IPS-20b (cell line): ENCODE results near the gene ABHD12.

Source experiments
- H3K27ac ChIP-seq: one replicate; pipeline ENCODE4 v1.5.1; 2013; ENCODE audit warnings: low read length
- H3K27me3 ChIP-seq: 2 replicates; pipeline ENCODE4 v1.6.1; 2013; ENCODE audit warnings: mild to moderate bottlenecking, low read length, inconsistent platforms; ENCODE audit not compliant: insufficient read depth
- H3K36me3 ChIP-seq: 2 replicates; pipeline ENCODE4 v1.6.1; 2013; ENCODE audit warnings: low read depth, mild to moderate bottlenecking, inconsistent platforms, low read length, moderate library complexity; ENCODE audit not compliant: insufficient read depth
- H3K4me1 ChIP-seq: 2 replicates; pipeline ENCODE4 v1.6.1; 2013; ENCODE audit warnings: mild to moderate bottlenecking, control low read depth, inconsistent platforms, low read length, moderate library complexity; ENCODE audit not compliant: insufficient read depth
- H3K4me3 ChIP-seq: 2 replicates; pipeline ENCODE4 v1.5.1; 2013; ENCODE audit warnings: mild to moderate bottlenecking, low read length, inconsistent platforms
- H3K9ac ChIP-seq: 2 replicates; pipeline ENCODE4 v1.6.1; 2013; ENCODE audit warnings: low read depth, mild to moderate bottlenecking, inconsistent platforms, low read length, moderate library complexity
- H3K9me3 ChIP-seq: 2 replicates; pipeline ENCODE4 v1.6.1; 2013; ENCODE audit warnings: mild to moderate bottlenecking, low read depth, low read length, inconsistent platforms; ENCODE audit not compliant: insufficient read depth

ABHD12 gene

DNA sequence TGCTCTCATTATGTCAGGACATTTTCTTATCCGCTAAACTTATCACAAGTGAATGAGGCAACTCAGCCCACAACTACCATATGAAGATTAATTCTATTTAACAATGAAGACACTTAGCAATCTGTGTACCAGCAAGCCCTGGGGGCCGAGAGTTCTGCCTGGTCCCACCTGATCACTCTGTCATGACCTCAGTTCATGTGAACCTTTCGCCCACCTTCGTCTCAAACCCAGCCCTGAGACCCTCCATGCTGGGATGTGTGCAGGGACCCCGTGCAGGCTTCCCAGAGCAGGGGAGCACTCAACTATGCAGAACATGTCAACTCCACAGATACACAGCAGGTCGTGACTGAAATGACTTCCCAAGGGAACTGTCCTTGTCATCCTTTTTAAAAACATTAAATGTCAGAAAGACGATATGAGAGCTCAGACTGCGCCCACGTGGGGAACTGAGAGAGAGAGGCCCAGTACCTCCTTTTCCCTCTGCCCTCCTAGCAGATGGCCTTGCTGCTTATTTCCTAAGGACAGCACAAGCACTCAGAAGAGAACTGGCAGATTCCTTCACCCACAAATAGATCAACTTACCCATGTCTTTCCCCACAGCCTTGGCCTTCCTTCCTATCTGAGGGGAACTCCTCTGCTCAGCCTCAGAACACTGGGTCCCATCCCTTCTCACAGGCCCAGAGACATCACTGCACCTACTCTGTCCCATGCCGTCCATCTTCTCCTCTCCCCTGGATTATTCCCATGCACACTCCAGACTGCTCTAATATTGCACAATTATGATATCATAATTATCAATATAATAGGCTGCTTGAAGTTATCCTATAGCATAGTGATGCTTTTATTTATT, 11.5 kb downstream of the ABHD12 start:
- peaks cover 10% of the 10 kb centered on the region; the same call in 1 of the 2 replicates for H3K36me3 ChIP-seq
- no peak overlapping the region for H3K9ac ChIP-seq
- no peaks in the 10 kb centered on the region for H3K9me3 ChIP-seq
- no peak overlapping the region for H3K27ac ChIP-seq
- H3K4me1 ChIP-seq, result no peaks in the 10 kb centered on the region
- H3K27me3 ChIP-seq, result no peaks in the 10 kb centered on the region
- no peak overlapping the region for H3K4me3 ChIP-seq

DNA sequence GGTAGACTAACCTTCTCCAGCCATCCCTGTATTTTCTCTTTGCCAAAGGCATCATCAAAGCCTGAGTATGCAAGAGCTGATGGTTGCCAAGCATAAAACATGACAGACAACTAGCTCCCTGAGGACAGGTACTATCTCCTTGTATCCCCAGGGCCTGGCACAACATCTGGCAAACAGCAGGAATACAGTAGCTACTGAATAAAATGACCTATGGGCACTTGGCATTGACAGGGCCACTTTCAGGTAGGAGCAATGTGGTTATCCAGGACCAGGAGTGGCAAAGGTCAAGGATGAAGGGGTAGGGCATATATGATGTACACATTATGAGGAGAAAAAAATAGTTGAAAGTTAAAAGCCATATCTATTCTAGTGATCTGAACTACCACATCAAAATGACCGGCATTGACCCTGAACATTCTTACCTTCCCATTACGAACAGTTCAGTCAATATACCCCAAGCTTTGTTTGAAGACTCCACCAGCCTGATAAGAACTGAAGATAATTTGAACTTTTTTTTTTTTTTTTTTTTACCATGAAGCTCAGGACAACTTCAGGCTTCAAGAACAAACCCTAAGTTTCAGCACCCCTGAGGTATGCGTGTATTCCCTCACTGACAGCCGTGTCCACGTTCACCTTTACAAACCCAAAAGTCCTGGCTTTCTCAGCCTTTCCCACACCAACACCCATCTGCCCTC, 12.3 kb downstream of the ABHD12 start:
- no peak overlapping the region for H3K9ac ChIP-seq
- H3K4me3 ChIP-seq, result no peak overlapping the region
- peaks cover 10% of the 10 kb centered on the region; the same call in 1 of the 2 replicates for H3K36me3 ChIP-seq
- no peaks in the 10 kb centered on the region for H3K4me1 ChIP-seq
- H3K27me3 ChIP-seq, result no peaks in the 10 kb centered on the region
- H3K27ac ChIP-seq, result no peak overlapping the region
- no peaks in the 10 kb centered on the region for H3K9me3 ChIP-seq

DNA sequence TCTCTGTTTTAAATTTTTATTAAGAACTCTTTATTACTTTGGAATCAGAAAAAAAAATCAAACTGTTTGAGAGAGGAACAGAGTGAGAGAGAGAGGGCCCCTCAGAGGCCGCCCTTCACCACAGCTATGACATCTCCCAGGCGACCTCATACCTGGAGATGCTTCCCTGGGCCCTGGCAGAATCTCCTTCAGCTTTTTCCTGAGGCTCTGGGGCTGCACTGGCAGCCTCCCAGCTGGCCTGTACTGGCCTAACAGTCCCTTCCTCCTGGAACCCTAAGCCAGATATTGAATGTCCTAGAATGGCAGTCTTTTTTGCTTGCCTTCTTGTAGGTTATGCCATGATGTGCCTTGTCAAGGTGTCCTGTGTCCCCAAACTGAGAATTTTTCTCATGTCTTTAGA, 13.7 kb downstream of the ABHD12 start:
- no peaks in the 10 kb centered on the region for H3K4me1 ChIP-seq
- no peak overlapping the region for H3K9ac ChIP-seq
- H3K4me3 ChIP-seq, result no peak overlapping the region
- H3K27ac ChIP-seq, result no peak overlapping the region
- H3K36me3 ChIP-seq, result peaks cover 2% of the 10 kb centered on the region; the same call in 1 of the 2 replicates
- H3K27me3 ChIP-seq, result no peaks in the 10 kb centered on the region
- no peaks in the 10 kb centered on the region for H3K9me3 ChIP-seq

DNA sequence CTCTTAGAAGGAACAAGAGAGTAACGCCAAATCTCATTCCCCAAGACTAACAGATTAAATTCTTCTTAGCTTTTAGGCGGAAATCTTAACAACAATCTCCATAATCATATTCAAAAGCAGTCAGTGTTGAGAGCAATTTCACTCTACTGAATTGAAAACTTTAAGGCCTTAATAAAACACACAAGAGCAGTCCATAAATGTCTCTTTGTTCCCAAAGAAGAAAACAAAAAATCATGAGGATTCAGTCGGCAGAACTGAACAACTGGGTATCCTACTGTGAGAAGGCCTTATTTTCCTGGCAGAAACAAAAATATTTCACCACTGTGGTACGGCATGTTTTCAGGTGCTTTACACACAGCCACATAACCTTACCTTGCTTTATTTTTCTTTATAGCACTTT, 14.4 kb downstream of the ABHD12 start:
- H3K9me3 ChIP-seq, result no peaks in the 10 kb centered on the region
- no peak overlapping the region for H3K4me3 ChIP-seq
- no peak overlapping the region for H3K27ac ChIP-seq
- H3K36me3 ChIP-seq, result no peaks in the 10 kb centered on the region
- H3K4me1 ChIP-seq, result no peaks in the 10 kb centered on the region
- no peak overlapping the region for H3K9ac ChIP-seq
- H3K27me3 ChIP-seq, result no peaks in the 10 kb centered on the region

DNA sequence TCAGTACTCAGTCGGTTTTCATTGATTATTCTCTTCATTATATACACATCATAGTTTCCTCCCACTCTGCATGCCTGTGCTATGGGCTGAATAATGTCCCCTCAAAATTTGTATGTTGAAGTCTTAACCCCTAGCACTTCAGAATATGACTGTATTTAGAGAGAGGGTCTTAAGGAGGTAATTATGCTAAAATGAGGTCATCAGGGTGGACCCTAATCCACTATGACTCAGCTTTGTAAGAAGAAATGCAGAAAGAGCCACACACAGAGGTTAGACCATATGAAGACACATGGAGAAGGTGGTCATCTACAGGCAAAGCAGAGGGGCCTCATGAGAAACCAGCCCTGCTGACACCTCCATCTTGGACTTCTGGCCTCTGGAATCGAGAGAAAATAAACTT, 15.8 kb downstream of the ABHD12 start:
- no peak overlapping the region for H3K4me3 ChIP-seq
- no peaks in the 10 kb centered on the region for H3K4me1 ChIP-seq
- H3K9me3 ChIP-seq, result no peaks in the 10 kb centered on the region

DNA sequence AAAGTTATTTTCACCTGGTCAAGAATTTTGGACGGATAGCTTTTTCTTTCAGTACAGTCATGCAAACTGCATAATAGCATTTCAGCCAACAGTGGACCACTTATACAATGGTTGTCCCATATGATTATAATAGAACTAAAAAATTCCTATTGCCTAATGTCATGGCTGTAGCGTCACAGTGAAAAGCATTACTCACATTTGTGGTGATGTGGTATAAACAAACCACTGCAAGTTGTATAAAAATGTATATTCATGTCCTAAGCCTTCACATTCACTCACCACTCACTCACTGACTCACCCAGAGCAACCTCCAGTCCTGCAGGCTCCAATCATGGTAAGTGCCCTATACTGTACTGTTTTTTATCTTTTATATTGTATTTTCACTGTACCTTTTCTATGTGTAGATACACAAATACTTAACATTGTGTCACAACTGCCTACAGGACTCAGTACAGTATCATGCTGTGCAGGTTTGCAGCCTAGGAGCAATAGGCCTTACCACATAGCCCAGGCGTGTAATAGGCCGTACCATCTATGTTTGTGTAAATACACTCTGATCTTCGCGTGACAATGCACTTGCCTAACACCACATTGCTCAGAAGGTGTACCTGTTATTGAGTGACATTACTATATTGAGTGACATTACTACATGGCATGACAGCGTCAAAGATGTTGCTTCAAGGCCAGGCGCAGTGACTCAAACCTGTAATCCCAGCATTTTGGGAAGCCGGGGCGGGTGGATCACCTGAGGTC, 17.9 kb downstream of the ABHD12 start:
- H3K36me3 ChIP-seq, result no peaks in the 10 kb centered on the region

More for the DNA sequence above, 15.8 kb downstream of the ABHD12 start:
- no peak overlapping the region for H3K27ac ChIP-seq
- H3K27me3 ChIP-seq, result no peaks in the 10 kb centered on the region
- no peaks in the 10 kb centered on the region for H3K36me3 ChIP-seq
- no peak overlapping the region for H3K9ac ChIP-seq

DNA sequence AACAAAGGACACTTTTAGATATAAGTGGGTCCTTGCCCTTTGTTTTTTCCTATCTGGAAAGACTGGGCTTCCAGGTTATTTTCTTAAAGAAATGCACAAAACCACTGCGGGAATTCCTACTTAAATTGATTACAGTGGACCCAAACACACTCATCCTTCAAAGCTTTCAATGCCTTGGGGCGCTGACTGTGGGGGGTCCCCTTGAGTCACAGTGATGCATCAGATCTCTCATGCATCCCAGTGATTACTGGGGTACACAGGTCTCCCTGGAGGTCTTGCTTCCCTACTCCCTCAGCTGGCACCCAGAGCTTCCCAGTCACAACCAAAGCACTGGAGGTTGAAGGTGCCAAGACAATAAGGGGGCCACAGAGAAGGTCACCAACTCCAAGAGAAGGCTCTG, 20.7 kb downstream of the ABHD12 start:
- Histone ChIP-seq H3K27me3 (no peaks in the 10 kb centered on the region), H3K4me1 (peaks cover 4% of the 10 kb centered on the region; the same call in 1 of the 2 replicates), H3K9ac (no peak overlapping the region), H3K9me3 (no peaks in the 10 kb centered on the region), H3K36me3 (no peaks in the 10 kb centered on the region), H3K4me3 (no peak overlapping the region), H3K27ac (no peak overlapping the region)

More for the DNA sequence above, 17.9 kb downstream of the ABHD12 start:
- no peaks in the 10 kb centered on the region for H3K9me3 ChIP-seq
- H3K9ac ChIP-seq, result no peak overlapping the region
- no peak overlapping the region for H3K27ac ChIP-seq
- no peaks in the 10 kb centered on the region for H3K4me1 ChIP-seq
- no peaks in the 10 kb centered on the region for H3K27me3 ChIP-seq
- H3K4me3 ChIP-seq, result no peak overlapping the region

DNA sequence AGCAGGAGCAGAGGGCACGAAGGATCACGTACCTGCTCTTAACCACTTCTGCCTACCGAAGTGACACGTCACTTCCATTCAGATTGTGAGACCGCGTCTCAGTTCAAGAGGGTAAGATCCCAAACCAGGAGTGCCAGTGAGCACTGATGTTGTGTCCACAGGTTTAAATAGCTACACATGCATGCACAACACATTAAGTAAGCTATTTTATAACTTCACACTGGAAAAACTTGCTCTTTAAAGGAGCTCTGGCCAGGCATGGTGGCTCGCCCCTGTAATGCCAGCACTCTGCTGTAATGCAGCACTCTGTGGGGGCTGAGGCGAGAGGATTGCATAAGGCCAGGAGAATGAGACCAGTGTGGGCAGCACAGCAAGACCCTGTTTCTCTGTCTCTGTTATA, 21.1 kb downstream of the ABHD12 start:
- H3K4me3 ChIP-seq, result no peak overlapping the region
- no peak overlapping the region for H3K9ac ChIP-seq
- H3K9me3 ChIP-seq, result no peaks in the 10 kb centered on the region
- peaks cover 7% of the 10 kb centered on the region; the same call in 1 of the 2 replicates for H3K4me1 ChIP-seq
- no peaks in the 10 kb centered on the region for H3K36me3 ChIP-seq
- H3K27me3 ChIP-seq, result no peaks in the 10 kb centered on the region
- no peak overlapping the region for H3K27ac ChIP-seq

DNA sequence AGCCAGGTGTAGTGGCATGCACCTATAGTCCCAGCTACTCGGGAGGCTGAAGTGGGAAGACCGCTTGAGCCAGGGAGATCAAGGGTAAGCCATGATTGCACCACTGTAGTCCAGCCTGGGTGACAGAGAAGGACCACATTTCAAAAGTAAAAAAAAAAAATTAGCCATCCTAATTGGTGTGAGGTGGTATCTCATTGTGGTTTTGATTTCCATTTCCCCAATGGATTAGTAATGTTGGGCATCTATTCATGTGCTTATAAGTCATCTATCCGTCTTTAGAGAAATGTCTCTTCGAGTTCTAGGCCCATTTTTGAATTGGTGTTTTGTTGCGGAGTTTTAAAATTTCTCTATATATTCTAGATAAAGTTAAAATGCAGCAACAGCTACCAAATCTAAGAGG, 21.7 kb downstream of the ABHD12 start:
- no peak overlapping the region for H3K4me3 ChIP-seq
- H3K36me3 ChIP-seq, result no peaks in the 10 kb centered on the region
- no peak overlapping the region for H3K27ac ChIP-seq
- H3K4me1 ChIP-seq, result peaks cover 13% of the 10 kb centered on the region; the same call in 1 of the 2 replicates
- H3K9me3 ChIP-seq, result no peaks in the 10 kb centered on the region
- H3K9ac ChIP-seq, result no peak overlapping the region
- no peaks in the 10 kb centered on the region for H3K27me3 ChIP-seq

DNA sequence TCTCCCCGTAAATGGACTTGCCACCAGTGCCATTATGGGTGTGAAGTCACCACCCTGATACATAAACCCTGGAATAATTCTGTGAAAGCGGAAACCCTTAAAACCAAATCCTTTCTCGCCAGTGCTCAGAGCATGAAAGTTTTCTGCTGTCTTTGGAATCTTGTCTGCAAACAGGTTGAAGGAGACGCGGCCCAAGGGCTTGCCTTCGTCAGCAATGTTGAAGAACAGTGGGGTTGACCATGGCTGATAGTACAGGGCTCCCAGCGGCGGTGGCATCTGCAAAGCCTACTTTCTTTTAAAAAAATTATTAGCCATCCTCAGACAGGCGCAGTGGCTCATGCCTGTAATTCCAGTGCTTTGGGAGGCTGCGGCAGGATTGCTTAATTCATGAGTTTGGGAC, 22.1 kb downstream of the ABHD12 start:
- Histone ChIP-seq H3K9me3 (no peaks in the 10 kb centered on the region), H3K27me3 (no peaks in the 10 kb centered on the region), H3K36me3 (no peaks in the 10 kb centered on the region), H3K4me3 (no peak overlapping the region), H3K9ac (no peak overlapping the region), H3K27ac (no peak overlapping the region), H3K4me1 (peaks cover 15% of the 10 kb centered on the region; the same call in 1 of the 2 replicates)

DNA sequence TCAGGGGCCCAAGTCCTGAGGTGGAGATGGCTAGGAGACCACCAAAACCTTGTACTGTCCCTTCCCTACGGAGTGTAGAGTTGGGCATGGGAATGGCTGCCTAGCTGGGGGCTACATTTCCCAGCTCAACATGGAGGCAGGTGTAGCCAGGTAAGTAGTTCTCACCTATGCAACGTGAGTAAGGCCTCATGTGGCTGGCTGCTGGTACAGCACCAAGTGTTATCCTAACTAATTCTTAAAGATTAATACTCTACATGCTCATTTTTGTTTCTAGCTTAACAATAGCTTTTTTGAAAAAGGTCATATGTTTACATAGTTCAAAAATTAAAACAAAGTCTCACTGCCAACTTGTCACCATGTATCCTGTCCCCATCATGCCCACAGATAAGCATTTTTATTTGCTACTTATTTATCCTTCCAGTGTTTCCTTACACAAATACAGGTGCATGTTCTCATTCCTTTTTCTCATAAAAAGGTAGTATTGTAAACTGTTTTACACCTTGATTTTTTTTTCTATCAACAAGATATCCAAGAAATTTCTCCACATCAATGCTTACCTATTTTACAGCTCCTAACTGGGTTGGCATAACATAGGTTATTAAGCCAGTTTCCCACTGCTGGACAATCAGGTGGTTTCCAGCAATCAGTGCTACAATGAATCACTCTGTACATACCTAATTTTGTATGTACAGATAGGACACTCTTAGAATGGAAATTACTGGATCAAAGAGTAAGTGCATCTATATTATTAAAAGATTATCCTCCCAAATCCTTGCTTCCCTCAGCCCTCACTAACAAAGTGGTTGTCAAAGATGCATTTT, 25.5 kb downstream of the ABHD12 start:
- Histone ChIP-seq H3K4me1 (peaks cover 22% of the 10 kb centered on the region; the same call in 1 of the 2 replicates), H3K36me3 (no peaks in the 10 kb centered on the region), H3K4me3 (no peak overlapping the region), H3K9me3 (no peaks in the 10 kb centered on the region), H3K27ac (no peak overlapping the region), H3K9ac (no peak overlapping the region), H3K27me3 (no peaks in the 10 kb centered on the region)
